Right ventricle myocardium superior (tissue), 1 donor: ENCODE data around the gene CCL1. TPM values are rescaled to one million over a fixed set of nuclear protein-coding genes. Genes with fewer than 3 reads are reported as not detected.

ENCODE experiments used
- ATAC-seq: fragments of 200-7000 bp; cut with Tn5 transposase; one replicate; pipeline ENCODE4 v1.9.1; 2020; ENCODE audit warnings: mild to moderate bottlenecking; ENCODE audit not compliant: poor library complexity
- DNase-seq: peaks from one replicate; pipeline ENCODE4 v3.0.0-alpha.2; 2020
- intact Hi-C: fragments of 100-400 bp; cut with DNase I; formaldehyde crosslinking; loops from one replicate; pipeline ENCODE4 v1.11.2; 2022
- total RNA-seq: library from RNA; stranded (reverse); fragmentation: NEBNext Ultra II Directional; extraction: Animal tissue kit (Norgen Biotek cat#: 25700); gene quantifications from one replicate; pipeline ENCODE4 v1.2.1, GENCODE V29; 2021
- donor health status: DM: no; HTN: yes; CAD: no; lungs with severe emphysema.

CCL1 gene
- total RNA-seq, 1 donor from 2014 or later, result not detected

GRCh38 chr17:34384822-34385605 lies 22.0 kb upstream of the CCL1 start:
- DNase-seq, result no peak
- no peak for ATAC-seq
- intact Hi-C loops, result no loop called here

DNA sequence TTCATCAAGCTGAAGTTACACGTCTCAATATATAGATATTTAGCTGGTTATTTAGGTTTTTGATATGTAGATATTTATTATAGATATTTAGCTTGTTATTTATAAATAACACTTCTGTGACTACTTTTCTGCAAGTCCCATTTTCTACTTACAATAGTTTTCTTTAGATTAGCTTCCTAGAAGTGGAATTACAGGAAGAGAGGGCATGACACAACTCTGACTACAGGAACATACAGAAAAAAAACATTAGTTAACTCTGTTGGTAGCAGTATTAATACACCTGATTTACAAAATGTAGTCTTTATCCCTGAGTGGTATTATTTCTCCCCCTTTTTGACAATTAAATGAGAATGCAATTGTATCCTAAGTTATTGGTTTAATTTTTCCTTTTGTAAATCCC lies 21.2 kb upstream of the CCL1 start:
- intact Hi-C loops, result no loop called here
- ATAC-seq, result no peak

GRCh38 chr17:34383216-34383615 lies 20.2 kb upstream of the CCL1 start:
- intact Hi-C loops, result no loop called here

More for the DNA sequence above, 21.2 kb upstream of the CCL1 start:
- no peak for DNase-seq

GRCh38 chr17:34382621-34383124 lies 19.6 kb upstream of the CCL1 start:
- intact Hi-C loops, result no loop called here
- no peak for ATAC-seq
- no peak for DNase-seq

More at GRCh38 chr17:34383216-34383615, 20.2 kb upstream of the CCL1 start:
- DNase-seq (no peak), ATAC-seq (no peak)

GRCh38 chr17:34379868-34380267 lies 16.8 kb upstream of the CCL1 start:
- ATAC-seq (no peak), DNase-seq (no peak)
- intact Hi-C loops, result no loop called here

DNA sequence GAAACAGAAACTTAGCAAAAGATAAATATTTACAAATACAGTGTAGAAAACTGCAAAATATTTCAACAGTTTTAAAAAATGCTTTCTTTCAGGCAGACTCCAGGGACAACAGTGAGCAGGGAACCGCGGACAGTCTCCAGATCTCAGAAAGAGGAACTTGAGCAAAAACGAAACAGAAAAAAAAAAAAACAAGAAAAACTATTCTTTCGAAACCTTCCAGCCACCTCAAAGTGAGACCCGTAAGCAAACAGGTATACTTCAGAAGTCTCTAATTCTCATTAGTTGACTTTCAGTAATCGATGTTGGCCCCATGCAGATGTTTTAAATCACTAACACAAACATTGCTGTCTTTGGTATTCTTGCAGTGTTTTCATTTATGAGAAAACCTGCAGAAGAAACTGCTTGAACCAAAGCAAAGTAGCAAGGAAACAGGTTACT lies 15.7 kb upstream of the CCL1 start:
- no peak for ATAC-seq
- intact Hi-C loops, result no loop called here

GRCh38 chr17:34377078-34377823 lies 14.2 kb upstream of the CCL1 start:
- DNase-seq (no peak), ATAC-seq (no peak)
- intact Hi-C loops, result no loop called here

More for the DNA sequence above, 15.7 kb upstream of the CCL1 start:
- peak; percentile 47 for DNase-seq

GRCh38 chr17:34375426-34375997 lies 12.5 kb upstream of the CCL1 start:
- intact Hi-C loops, result no loop called here
- ATAC-seq (no peak), DNase-seq (no peak)

DNA sequence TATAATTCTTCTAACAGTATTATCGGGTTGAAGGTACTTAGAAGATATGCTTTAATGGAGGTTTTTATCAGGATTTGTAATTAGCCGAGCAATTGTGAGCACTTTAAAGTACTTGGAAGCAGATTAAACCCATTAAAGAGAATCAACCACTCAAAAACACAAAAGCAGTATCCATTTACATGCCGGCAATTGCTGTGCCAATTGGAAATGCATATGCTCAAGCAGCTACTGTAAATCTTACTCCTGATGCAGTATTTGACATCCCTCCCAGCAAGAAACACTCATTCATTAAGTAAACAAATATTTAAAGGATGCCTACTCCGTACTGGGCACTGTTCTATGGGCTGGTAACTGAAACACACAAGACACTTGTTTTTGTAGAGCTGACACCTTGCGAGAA lies 11.4 kb upstream of the CCL1 start:
- intact Hi-C loops, result no loop called here

GRCh38 chr17:34371405-34372100 lies 8.5 kb upstream of the CCL1 start:
- intact Hi-C loops, result no loop called here
- no peak for ATAC-seq

More for the DNA sequence above, 11.4 kb upstream of the CCL1 start:
- ATAC-seq (no peak), DNase-seq (no peak)

DNA sequence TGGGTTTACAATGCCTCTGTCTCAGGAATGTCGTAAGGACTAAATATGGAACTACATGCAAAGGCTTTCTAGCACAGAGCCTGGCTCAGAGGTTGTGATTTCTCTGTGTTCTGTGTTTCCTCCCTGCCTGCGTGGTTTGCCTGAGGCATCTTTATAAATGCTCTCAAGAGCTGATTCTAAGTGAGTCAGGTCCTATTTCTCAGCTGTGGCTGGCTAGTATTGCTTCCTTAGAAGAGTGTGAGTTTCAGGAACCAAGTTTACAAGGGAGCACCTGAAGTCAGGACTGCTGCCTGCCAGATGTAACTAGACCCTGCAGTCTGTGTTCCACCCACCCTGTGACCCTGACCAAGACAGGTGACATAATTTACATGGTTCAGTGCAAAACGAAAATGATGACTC lies 8.0 kb upstream of the CCL1 start:
- ATAC-seq (no peak), DNase-seq (no peak)
- intact Hi-C loops, result no loop called here

More at GRCh38 chr17:34371405-34372100, 8.5 kb upstream of the CCL1 start:
- no peak for DNase-seq

DNA sequence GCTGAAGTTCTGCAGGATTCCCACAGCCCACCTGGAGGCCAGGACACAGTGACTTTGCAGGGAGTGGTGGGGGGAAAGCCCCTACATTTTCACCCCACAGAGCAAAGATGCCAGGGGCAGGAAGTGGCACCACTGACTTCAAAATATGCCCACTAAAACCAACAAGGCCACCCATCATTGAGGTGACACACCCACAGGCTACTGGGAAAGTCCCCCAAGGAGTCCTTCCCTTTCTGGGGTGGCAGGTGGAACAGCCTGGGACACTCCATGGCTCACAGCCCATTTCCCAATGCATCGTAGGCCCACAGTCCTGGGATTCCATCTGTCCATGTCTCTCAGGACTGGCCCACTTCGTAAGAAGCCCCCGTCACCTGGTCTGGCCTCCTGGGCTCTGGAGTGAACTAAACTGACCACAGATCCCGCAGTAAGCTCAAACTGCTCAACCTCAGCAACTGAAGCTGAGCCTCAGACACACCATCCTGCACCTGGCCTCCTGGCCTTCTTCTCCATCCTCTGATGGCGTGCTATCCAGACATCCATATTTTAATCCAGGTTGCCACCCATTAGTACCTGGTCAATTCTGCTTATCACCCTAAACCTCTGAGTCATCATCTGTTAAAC lies 7.5 kb upstream of the CCL1 start:
- ATAC-seq (no peak), DNase-seq (no peak)
- intact Hi-C loops, result no loop called here

GRCh38 chr17:34369571-34369970 lies 6.5 kb upstream of the CCL1 start:
- no peak for DNase-seq
- ATAC-seq, result no peak
- intact Hi-C loops, result no loop called here

DNA sequence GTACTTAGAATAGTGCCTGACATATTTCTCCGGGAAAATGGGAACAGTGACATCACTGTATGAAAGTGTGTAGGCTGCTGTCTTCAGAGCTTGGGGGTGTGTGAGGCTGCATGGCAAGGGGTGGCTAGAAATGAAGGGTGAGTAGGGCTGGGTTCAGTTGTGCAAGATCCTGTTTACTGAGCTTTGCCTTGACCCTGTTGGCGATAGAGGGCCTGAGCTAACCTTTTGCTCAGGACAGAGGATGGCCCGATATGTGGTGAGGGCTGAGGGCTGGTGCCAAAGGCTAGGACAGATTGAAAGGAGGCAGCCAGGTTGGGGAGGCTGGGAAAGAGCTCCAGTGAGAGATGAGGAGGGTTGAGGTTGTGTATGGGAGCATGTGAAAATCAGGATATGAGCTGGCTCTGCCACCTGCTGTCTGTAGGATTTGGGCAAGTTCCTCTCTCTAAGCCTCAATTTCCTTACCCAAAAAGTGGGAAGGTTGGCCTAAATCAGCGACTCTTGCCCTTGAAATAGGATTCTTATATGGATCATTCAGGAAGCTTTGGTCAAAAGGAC lies 6.0 kb upstream of the CCL1 start:
- DNase-seq (no peak), ATAC-seq (no peak)
- intact Hi-C loops, result no loop called here

DNA sequence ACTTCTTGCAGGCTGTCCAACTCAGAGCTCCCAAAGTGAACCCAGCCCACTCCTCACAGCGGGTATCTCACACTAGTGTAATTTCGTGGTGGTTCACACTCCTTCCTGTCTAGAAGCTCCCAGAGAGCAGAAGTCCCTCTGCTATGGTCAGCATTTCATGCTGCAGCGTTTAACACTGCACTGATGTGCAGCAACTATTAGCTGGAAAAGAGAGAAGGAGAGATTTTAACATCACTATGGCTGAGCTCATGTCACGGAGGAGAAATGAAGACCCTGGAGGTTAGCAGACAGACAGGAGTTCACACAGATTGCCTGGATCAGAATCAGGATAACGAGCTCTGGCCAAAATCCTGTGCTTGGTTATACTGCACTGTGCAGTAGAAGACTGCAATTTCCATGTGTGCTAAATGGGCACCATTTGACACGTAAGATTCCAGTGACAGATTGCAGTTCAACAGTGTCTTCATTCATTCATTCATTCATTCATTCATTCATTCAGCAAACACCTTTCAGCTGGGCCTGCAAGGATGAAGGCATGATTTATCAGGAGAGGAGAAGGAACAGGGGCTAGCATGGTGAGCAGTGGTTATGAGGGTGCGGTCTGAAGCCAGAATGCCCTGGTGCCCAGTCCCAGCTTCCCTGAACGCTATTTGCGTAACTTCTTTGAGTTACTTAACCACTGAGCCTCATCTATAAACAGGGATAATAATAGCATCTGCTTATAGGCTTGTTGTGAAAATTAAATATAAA lies 5.3 kb upstream of the CCL1 start:
- peak; percentile 24 for ATAC-seq
- no peak for DNase-seq
- intact Hi-C loops, result no loop called here

GRCh38 chr17:34367486-34368195 lies 4.6 kb upstream of the CCL1 start:
- ATAC-seq, result no peak
- intact Hi-C loops, result no loop called here
- DNase-seq, result no peak

DNA sequence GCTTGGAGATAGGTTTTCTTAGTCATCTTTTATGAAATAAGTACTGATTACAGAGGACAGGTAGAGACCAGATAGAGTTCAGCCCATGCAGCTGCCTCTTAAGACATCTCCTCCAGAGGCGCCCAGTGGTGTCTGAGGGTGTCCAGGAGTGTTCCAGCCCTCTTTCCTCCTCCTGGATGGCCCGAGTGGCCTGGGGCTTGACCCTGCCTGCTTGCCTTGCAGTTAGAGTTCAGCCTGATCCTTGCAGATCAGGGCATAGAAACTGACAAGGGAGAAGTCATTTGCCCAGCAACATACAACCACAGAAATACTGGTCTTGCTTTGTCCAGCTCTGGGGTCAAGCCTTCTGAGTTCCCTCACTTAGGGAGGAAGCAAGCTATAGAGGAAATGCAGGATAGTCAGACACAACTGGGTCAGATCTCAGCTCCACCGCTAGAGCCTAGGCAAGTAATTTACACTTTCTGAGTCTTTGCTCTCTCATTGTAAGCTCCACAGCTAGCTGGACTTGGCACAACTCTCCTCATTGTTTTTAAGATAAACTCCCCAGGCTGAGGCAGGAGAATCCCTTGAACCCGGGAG lies 3.6 kb upstream of the CCL1 start:
- intact Hi-C loops, result no loop called here
- ATAC-seq (no peak), DNase-seq (no peak)
